IMR-90 (cell line): ENCODE results near the gene S100A4. TPM values are rescaled to one million over a fixed set of nuclear protein-coding genes. Genes with fewer than 3 reads are reported as not detected.
"Not testable (repeated sequence)": the region's sequence is repeated elsewhere in the genome, so short reads cannot be mapped to it uniquely, and the experiment has no call there.

Experiments used
- ATAC-seq: fragments of 200-7000 bp; cut with Tn5 transposase; 2 replicates; pipeline ENCODE4 v1.9.1; 2020; ENCODE audit warnings: low read depth, mild to moderate bottlenecking, moderate library complexity
- BruUV-seq: library from RNA; stranded (reverse); fragments of 400-500 nt; replicated peaks from 2 replicates; lab custom pipeline; 2021; lab: Mats Ljungman, UMichigan
- CTCF ChIA-PET: fragments of 300-600 bp; formaldehyde crosslinking; extraction: SDS; loops from one replicate; lab custom pipeline; 2021; ENCODE audit warnings: antibody characterized with exemption; lab: Yijun Ruan, JAX
- POLR2A ChIA-PET: fragments of 300-600 bp; sonication (Branson Sonifier 250); formaldehyde crosslinking; loops from one replicate; lab custom pipeline; 2022; ENCODE audit warnings: antibody characterized with exemption; ENCODE audit not compliant: unreplicated experiment; lab: Charles Lee
- DNase-seq: peaks from one replicate; pipeline ENCODE4 v3.0.0; 2013
- H2AFZ ChIP-seq: replicated peaks from 2 replicates; pipeline ENCODE3; 2013; ENCODE audit warnings: low read length, mild to moderate bottlenecking; ENCODE audit not compliant: poor library complexity
- H2AK5ac ChIP-seq: 2 replicates; pipeline ENCODE4 v1.6.1; 2013; ENCODE audit warnings: low read depth, low read length, inconsistent platforms
- H2AK9ac ChIP-seq: replicated peaks from 2 replicates; pipeline ENCODE3; 2013; ENCODE audit warnings: mild to moderate bottlenecking, low read depth, low read length, moderate library complexity; ENCODE audit not compliant: poor library complexity
- H2BK120ac ChIP-seq: 2 replicates; pipeline ENCODE4 v1.6.1; 2013; ENCODE audit warnings: low read depth, low read length, inconsistent platforms
- H2BK15ac ChIP-seq: 3 replicates; pipeline ENCODE4 v1.6.1; 2013; ENCODE audit warnings: low read depth, low read length, inconsistent platforms
- H2BK20ac ChIP-seq: 2 replicates; pipeline ENCODE4 v1.6.1; 2013; ENCODE audit warnings: low read depth, mild to moderate bottlenecking, inconsistent platforms, low read length, moderate library complexity
- H2BK5ac ChIP-seq: 2 replicates; pipeline ENCODE4 v1.6.1; 2013; ENCODE audit warnings: mild to moderate bottlenecking, low read depth, low read length, inconsistent platforms; ENCODE audit not compliant: poor library complexity, severe bottlenecking
- H3K14ac ChIP-seq: replicated peaks from 2 replicates; pipeline ENCODE4 v1.6.1; 2013; ENCODE audit warnings: low read depth, low read length, inconsistent platforms
- H3K18ac ChIP-seq: 2 replicates; pipeline ENCODE4 v1.6.1; 2013; ENCODE audit warnings: low read depth, low read length, control low read depth
- H3K23ac ChIP-seq: 2 replicates; pipeline ENCODE4 v1.6.1; 2013; ENCODE audit warnings: low read depth, low read length, inconsistent platforms
- H3K27ac ChIP-seq: 2 replicates; pipeline ENCODE4 v1.5.1; 2013; ENCODE audit warnings: mild to moderate bottlenecking, control low read depth, low read length; ENCODE audit not compliant: insufficient read depth
- H3K27me3 ChIP-seq: 2 replicates; pipeline ENCODE4 v1.6.1; 2013; ENCODE audit warnings: low read length; ENCODE audit not compliant: control insufficient read depth, insufficient read depth
- H3K36me3 ChIP-seq: 2 replicates; pipeline ENCODE4 v1.6.1; 2013; ENCODE audit warnings: low read length, mixed read lengths; ENCODE audit not compliant: control insufficient read depth, insufficient read depth
- H3K4ac ChIP-seq: 2 replicates; pipeline ENCODE4 v1.6.1; 2013; ENCODE audit warnings: low read depth, low read length, inconsistent platforms
- H3K4me1 ChIP-seq: 2 replicates; pipeline ENCODE4 v1.6.1; 2013; ENCODE audit warnings: low read length, mixed read lengths; ENCODE audit not compliant: control insufficient read depth, insufficient read depth
- H3K4me2 ChIP-seq: 2 replicates; pipeline ENCODE4 v1.6.1; 2013; ENCODE audit warnings: low read depth, mild to moderate bottlenecking, control low read depth, low read length, moderate library complexity
- H3K4me3 ChIP-seq: 2 replicates; pipeline ENCODE4 v1.5.1; 2013; ENCODE audit warnings: low read depth, mild to moderate bottlenecking, control low read depth, low read length, moderate library complexity; ENCODE audit not compliant: insufficient read depth
- H3K56ac ChIP-seq: 2 replicates; pipeline ENCODE4 v1.6.1; 2013; ENCODE audit warnings: low read length, inconsistent platforms; ENCODE audit not compliant: insufficient read depth; ENCODE audit errors: extremely low read depth
- H3K79me1 ChIP-seq, 2 experiments: 2 replicates each; pipeline ENCODE4 v1.6.1; 2013; ENCODE audit warnings: low read length in 2 of 2, inconsistent platforms in 1 of 2, low read depth in 1 of 2
- H3K9ac ChIP-seq: 2 replicates; pipeline ENCODE4 v1.6.1; 2013; ENCODE audit warnings: low read depth, low read length, control low read depth
- H3K9me1 ChIP-seq: 2 replicates; pipeline ENCODE4 v1.6.1; 2013; ENCODE audit warnings: low read length, inconsistent platforms; ENCODE audit not compliant: insufficient read depth
- H3K9me3 ChIP-seq: 2 replicates; pipeline ENCODE4 v1.6.1; 2013; ENCODE audit warnings: low read length; ENCODE audit not compliant: control insufficient read depth, insufficient read depth
- H4K20me1 ChIP-seq: 2 replicates; pipeline ENCODE4 v1.6.1; 2013; ENCODE audit warnings: low read length, inconsistent platforms; ENCODE audit not compliant: insufficient read depth
- H4K5ac ChIP-seq: 2 replicates; pipeline ENCODE4 v1.6.1; 2013; ENCODE audit warnings: mild to moderate bottlenecking, low read depth, low read length, control low read depth
- H4K8ac ChIP-seq, 2 experiments: 2 replicates each; pipeline ENCODE4 v1.6.1; 2013; ENCODE audit warnings: low read depth in 2 of 2, low read length in 2 of 2, control low read depth in 1 of 2, inconsistent platforms in 1 of 2
- H4K91ac ChIP-seq: 2 replicates; pipeline ENCODE4 v1.6.1; 2013; ENCODE audit warnings: low read depth, low read length, inconsistent platforms; ENCODE audit not compliant: insufficient read depth
- WGBS, 2 experiments: methylation state at CpG; one replicate each; pipeline versions ENCODE4 v1.1.5 to v1.1.7; 2013; ENCODE audit warnings: missing lambda C conversion rate in 2 of 2; ENCODE audit not compliant: insufficient read length in 1 of 2; ENCODE audit errors: extremely low coverage in 2 of 2; 5-methylcytosine and 5-hydroxymethylcytosine counted together
- dilution Hi-C: fragments of 300-500 bp; cut with HindIII; formaldehyde crosslinking; loops from one replicate; pipeline ENCODE4 v1.14.3; 2018; ENCODE audit warnings: low sequenced_read_pairs; ENCODE audit not compliant: unreplicated experiment
- in situ Hi-C: fragments of 300-500 bp; cut with MboI; formaldehyde crosslinking; loops from 3 replicates; pipeline ENCODE4 v1.14.3; 2019; ENCODE audit warnings: low sequenced_read_pairs, inconsistent platforms, mixed read lengths
- intact Hi-C: fragments of 100-400 bp; cut with micrococcal nuclease; formaldehyde crosslinking; loops from 2 replicates; pipeline ENCODE4 v1.10.0; 2022
- polyA plus RNA-seq, 3 experiments: library from polyadenylated mRNA; depleted of rRNA; stranded (reverse); fragments of >200 nt; gene quantifications; 2 replicates each; pipeline ENCODE4 v1.2.3, GENCODE V29; 2012; ENCODE audit warnings: low replicate concordance in 1 of 3
- total RNA-seq: library from RNA; depleted of rRNA; stranded (reverse); fragments of >200 nt; gene quantifications from 2 replicates; pipeline ENCODE4 v1.2.3, GENCODE V29; 2012

The S100A4 gene
- total and polyA plus RNA-seq, 2 of the 4 experiments (the other 2 are of a cell fraction) = 5.6 to 16.6 TPM

GRCh38 chr1:153575497-153575896 lies 29.9 kb upstream of the S100A4 start:
- ATAC-seq, BruUV-seq, H2BK20ac ChIP-seq, H3K14ac ChIP-seq, H3K56ac ChIP-seq, H2BK5ac ChIP-seq, H3K9me3 ChIP-seq, POLR2A ChIA-PET, H4K91ac ChIP-seq, H3K4ac ChIP-seq, DNase-seq, H3K9ac ChIP-seq, H2AFZ ChIP-seq, H4K5ac ChIP-seq, H3K23ac ChIP-seq, H3K18ac ChIP-seq, in situ Hi-C loops, H4K8ac ChIP-seq, H2AK9ac ChIP-seq, intact Hi-C loops, H3K4me2 ChIP-seq, H3K27me3 ChIP-seq, dilution Hi-C loops, H3K27ac ChIP-seq, H3K36me3 ChIP-seq, H3K4me3 ChIP-seq, H2AK5ac ChIP-seq, H3K79me1 ChIP-seq, H2BK15ac ChIP-seq, H2BK120ac ChIP-seq, H4K20me1 ChIP-seq: not testable (repeated sequence)
- Histone ChIP-seq H3K9me1 (peaks cover 11% of the 10 kb centered on the region), H3K4me1 (peaks cover 15% of the 10 kb centered on the region)
- CTCF ChIA-PET = interaction anchor here (1.0 kb wide), 1 partner anchor 41 kb away, joined by 3 read pairs; the partner anchor contains the start of gene S100A14
- WGBS, 2 experiments = no CpG with 5 or more reads among the region's 10 CpGs

- H3K27ac ChIP-seq, H2BK20ac ChIP-seq, H4K20me1 ChIP-seq, H2BK15ac ChIP-seq, H3K18ac ChIP-seq, H4K8ac ChIP-seq, H3K14ac ChIP-seq, H2AK5ac ChIP-seq, BruUV-seq, H2BK5ac ChIP-seq, intact Hi-C loops, H3K9me3 ChIP-seq, CTCF ChIA-PET, H3K79me1 ChIP-seq, H4K5ac ChIP-seq, ATAC-seq, H3K4ac ChIP-seq, H4K91ac ChIP-seq, in situ Hi-C loops, DNase-seq, H3K4me2 ChIP-seq, POLR2A ChIA-PET, H3K4me3 ChIP-seq, H2BK120ac ChIP-seq, H2AFZ ChIP-seq, H3K23ac ChIP-seq, dilution Hi-C loops, H3K27me3 ChIP-seq, H3K56ac ChIP-seq, H3K36me3 ChIP-seq, H3K9ac ChIP-seq, H2AK9ac ChIP-seq: not testable (repeated sequence)
- peaks cover 15% of the 10 kb centered on the region for H3K4me1 ChIP-seq
- 100% methylated on average over 4 of the region's 35 CpGs; no CpG with 5 or more reads in 1 of the 2 experiments for WGBS, 2 experiments
- peaks cover 11% of the 10 kb centered on the region for H3K9me1 ChIP-seq
Observed at GRCh38 chr1:153575081-153575491, 29.5 kb upstream of the S100A4 start.
